NCI-H146 (cell line): ENCODE results near the gene IPO11.
"Not testable (repeated sequence)": the region's sequence is repeated elsewhere in the genome, so short reads cannot be mapped to it uniquely, and the experiment has no call there.

Experiments
- DNase-seq: peaks from one replicate; lab custom pipeline; 2025; lab: John Stamatoyannopoulos, UW

Gene IPO11

DNA sequence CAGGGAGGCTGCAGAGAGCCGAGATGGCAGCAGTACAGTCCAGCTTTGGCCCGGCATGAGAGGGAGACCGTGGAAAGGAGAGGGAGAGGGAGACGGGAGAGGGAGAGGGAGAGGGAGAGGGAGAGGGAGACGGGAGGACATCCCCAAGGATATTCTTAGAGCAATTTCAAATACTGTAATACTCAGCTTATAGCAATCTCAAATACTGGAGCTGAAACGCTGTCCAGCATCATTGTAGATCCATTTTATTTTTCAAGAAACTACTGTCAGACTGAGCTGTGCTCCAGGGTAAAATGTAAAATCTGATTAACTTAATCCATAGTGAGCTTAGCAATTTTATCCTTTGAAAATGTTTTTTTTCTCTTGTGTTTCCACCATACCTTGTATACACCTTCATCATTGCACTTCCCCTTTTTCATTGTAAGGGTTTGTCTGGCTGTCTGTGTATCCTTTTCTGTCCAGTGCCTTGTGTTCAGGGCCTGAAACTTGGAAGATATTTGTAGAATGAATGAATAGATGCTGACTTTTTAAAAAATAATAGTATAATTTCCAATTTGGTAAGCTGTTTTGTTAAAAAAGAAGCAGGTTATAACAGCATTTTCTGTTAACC lies 102.1 kb downstream of the IPO11 start:
- DNase-seq, result no peak

DNA sequence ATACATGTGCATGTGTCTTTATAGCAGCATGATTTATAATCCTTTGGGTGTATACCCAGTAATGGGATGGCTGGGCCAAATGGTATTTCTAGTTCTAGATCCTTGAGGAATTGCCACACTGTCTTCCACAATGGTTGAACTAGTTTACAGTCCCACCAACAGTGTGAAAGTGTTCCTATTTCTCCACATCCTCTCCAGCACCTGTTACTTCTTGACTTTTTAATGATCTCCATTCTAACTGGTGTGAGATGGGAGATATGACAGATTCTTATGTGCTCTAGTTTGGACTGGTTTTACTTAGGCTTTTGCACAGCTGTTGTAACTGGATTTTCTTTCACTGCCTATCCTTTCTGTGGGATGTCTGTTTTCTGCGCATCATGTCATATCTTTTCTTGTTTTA lies 108.2 kb downstream of the IPO11 start:
- not testable (repeated sequence) for DNase-seq

DNA sequence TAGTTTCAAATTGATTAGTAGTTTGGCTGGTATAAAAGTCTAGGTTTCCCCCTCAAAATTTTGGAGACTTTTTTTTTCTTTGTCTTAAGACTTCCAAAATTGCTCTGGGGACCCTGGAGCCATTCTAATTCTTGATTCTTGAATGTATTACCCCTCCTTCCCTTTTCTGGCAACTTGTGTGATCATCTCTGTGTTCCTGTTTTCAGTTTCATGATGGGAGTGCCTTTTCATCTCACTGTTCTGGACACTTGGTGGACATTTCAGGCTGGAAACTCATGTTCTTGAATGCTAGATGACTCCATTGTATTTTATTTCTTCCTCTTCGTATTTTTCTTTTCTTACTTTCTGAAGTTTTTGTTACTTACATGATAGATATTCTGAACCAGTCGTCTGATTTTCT lies 108.8 kb downstream of the IPO11 start:
- DNase-seq, result no peak

DNA sequence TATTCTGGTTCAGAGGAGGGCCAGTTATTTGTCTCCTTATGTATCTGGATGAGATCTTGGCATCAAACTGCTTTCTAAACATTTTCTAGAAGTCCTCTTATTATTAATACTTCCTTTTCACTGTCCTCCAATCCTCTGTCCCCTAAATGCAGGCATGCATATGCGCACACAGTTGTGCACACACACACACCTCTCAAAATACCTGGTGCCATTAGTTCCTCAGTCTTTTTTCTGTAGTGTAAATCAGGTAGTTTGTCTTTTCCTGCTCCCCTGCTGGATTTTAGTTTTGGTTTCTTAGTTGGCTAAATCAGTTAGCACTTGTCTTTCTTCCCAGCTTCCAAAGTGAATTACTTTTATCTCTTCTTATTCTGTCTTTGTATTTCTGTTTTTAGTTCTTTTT lies 110.2 kb downstream of the IPO11 start:
- no peak for DNase-seq

DNA sequence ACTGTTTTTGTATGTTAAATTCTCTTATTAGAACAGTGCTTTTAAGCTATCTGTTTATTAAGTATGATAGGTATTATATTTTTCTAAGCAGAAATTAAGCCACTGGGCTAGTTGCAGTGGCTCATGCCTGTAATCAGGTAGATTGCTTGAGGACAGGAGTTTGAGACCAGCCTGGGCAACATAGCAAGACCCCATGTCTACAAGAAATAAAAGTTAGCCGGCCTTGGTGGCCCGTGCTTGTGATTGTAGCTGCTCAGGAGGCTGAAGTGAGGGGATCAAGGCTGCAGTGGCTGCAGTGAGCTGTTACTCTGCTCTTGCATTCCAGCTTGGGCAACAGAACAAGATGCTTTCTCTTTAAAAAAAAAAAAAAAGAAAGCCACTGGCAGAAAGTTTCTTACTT lies 121.0 kb downstream of the IPO11 start:
- no peak for DNase-seq

DNA sequence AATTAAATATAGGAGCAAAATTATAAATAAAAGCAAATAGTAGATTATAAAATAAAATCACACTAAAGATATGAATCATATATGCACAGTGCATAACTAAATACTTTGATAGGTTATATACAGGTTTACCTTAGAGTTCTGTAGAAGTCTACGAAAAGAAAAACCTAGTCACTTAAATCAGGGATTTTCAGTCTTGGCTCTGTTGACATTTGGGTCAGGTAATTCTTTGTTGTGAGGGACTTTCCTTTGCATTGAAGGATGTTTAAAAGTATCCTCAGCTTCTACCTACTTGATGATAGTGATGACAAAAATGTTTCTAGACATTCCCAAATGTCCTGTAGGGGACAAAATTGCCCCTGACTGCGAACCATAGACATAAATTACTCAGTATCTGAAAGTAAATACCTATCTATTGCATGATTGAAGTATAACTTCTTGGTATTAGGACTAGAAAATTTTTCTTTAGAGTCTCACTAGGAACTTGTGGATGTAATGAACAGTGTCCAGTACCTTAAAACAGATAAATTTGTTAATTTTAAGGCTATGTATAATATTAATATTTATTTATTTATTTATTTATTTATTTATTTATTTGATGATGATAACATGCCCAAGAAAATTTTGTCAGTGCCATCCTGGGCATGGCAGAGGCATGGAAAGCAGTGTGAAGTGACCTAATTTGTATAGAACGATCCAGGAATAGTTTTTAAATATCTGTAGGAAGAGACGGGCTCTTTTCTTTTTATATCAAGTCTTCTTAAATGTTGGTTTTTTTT lies 122.1 kb downstream of the IPO11 start:
- no peak for DNase-seq

DNA sequence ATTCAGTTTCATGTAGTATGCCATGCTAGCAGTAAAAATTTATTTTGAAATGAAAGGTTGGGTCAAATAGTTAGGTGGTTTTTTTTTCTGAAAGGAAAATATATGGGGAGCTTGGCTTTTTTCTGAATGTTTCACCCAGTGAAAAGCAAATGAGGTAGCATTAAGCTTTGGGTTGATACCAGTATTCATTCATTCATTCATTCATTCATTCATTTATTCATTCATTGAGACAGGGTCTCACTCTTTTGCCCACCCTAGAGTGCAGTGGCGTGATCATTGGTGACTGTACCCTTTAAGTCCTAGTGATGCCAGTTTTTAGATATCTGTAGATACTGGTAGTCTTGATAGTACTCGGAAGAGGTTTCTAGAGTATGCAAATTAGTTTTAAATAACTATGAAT lies 123.7 kb downstream of the IPO11 start:
- DNase-seq, result no peak

DNA sequence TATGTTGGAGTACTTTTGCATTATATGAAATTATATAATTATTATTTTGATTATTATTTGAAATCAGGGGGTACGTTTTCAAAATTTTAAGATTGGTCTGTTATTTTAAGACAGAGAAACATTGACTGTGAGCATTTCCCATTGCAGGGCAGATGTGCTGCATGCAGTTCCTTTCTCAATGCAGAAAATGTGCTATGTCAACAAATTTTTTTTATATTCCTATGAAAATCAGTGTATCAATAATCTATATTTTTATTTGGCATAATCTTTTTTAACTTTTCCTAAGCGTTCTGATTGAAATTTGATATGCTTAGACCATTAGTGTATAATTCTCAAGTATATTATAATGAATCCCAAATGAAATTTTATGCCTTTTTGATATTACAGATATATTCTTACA lies 124.2 kb downstream of the IPO11 start:
- DNase-seq, result no peak

DNA sequence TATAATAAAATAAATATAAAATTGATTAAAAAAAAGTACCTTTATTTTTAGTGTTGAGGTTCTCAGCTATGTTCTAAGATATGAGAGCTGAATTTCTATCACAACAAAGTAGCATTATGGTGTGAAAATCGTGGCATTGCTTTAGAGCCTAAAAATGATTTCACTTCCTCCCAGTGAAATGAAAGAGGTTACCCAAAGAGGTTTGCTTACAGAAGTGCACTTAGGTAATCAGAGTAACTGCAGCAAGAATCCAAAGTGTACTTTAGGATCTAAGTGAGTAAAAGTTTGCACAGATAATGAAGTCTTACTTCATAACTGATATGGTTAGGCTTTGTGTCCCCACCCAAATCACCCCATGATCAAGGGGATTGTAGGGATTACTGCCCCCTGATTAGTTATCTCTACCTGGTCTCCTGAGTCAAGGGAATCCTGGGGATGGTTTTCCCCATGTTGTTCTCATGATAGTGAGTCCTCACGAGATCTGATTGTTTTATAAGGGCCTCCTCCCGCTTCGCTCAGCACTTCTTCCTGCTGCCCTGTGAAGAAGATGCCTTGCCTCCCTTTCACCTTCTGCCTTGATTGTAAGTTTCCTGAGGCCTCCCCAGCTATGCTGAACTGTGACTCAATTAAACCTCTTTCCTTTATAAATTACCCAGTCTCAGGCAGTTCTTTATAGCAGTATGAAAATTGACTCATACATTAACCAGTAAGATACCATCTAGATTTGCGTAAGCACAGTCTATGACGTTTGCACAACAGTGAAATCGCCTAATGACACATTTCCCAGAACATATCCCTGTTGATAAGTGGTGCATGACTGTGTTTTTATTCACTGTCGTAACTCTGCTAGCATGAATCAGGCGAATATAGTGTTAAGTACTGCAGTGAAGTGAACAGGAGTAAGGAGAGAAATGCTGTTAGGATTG lies 125.7 kb downstream of the IPO11 start:
- DNase-seq, result no peak

DNA sequence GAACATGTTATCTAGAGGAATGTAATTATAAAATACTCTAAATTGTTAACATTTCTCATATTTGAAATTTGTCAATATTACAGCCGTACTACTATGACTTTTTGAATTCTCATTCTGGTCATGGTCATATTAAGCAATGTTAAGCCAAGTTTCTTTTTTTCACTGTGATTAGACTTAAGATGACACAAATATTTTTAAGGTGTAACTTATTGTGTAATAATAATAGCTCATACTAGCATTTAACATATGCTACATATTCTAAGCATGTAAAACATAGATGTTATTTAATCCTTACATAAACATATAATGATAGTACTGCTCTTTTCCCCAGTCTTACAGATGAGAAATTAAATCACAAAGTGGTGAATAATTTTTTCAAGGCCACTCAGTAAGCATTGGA lies 130.2 kb downstream of the IPO11 start:
- DNase-seq, result no peak

DNA sequence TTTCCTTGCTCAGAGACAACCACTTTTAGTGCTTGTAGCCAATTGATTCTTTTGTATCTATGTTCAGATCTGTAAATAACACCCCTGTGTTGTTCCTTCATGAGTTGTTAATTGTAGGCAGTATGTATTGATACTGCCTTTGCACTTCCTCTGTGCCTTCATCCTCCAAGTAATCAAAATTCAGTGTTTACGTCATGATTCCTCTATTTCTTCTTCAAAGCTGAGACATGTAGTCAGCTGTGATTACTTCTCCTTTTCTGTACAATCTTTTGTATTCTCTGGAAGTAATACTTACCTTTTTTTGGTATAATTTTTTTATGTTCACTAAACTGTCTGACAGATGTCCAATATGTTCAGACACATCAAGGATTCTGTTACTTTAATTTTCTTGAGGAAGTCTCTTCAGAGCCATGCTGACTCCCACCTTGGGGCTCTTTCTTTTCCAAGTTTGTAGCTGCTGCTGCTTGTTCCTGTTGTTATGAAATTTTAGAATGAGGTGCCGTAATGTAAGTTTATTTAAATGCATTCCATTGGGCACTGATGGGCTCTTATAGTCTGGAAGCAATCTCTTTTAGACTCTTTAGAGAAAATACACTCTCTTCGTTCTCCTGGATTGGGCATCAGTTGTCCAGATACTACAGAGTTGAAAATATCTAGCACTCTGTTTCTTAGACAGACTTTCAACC lies 135.5 kb downstream of the IPO11 start:
- DNase-seq, result no peak

DNA sequence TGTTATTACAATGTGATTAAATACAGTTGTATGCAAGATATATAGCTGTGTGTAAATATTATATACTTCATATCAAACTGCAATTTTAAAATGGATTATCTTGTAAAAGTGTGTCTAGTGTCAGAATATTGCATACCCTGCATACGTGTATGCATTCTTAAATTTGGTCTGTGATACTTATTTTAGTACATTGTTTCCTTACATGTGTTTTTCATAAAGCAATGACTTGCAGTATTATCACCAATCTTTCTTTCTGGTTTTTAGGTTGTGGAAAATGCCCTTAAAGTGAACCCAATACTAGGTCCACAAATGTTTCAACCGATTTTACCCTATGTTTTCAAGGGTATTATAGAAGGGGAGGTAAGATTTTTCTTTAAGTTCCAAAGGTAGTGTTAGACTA lies 137.5 kb downstream of the IPO11 start:
- DNase-seq, result no peak

DNA sequence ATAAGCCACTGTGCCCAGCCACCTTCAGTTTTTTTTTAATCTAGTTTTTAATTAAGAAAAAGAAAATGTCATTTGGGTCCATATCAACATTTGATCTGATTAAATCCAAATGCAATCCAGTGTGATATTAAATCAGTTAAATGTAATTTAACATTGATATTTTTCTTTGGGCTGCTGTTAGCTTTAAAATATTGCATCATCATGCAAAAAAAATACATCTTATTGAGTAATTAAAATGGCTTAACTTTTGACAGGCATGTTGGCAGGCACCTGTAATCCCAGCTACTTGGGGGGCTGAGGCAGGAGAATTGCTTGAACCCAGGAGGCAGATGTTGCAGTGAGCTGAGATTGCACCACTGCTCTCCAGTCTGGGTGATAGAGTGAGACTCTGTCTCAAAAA lies 143.4 kb downstream of the IPO11 start:
- DNase-seq, result no peak

DNA sequence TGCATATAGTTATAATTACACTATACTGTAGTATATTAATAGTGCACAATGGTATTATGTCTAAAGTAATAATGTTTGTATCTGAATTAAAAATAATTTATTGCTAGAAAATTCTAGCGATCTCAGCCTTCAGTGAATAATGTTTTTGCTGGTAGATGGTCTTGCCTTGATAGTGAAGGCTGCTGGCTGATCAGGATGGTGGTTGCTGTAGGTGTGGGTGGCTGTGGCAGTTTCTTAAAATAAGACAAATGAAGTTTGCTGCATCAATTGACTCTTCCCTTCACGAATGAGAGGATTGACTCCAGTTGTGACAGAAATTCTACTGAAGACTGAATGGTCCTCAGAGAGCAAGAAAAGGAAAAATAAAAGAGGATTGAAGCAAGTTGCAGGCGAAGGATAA lies 146.4 kb downstream of the IPO11 start:
- no peak for DNase-seq

DNA sequence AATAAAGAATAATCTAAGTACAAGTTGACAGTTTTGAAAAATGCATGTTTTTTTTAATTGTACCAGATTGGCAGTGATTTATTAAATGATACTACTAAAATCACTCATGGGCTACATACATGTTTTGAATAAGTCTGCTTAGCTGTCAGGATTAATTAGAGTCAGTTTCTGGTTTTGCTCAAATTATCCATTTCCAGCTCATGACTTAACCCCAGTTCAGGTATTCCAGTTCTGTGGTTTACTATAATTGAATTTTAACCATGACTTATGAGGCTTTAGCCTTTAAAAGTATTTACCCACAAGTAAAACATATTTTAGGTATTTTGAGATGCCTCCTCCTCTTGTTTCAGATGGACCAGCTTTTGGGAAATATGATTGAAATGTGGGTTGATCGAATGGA lies 148.2 kb downstream of the IPO11 start:
- DNase-seq, result no peak

DNA sequence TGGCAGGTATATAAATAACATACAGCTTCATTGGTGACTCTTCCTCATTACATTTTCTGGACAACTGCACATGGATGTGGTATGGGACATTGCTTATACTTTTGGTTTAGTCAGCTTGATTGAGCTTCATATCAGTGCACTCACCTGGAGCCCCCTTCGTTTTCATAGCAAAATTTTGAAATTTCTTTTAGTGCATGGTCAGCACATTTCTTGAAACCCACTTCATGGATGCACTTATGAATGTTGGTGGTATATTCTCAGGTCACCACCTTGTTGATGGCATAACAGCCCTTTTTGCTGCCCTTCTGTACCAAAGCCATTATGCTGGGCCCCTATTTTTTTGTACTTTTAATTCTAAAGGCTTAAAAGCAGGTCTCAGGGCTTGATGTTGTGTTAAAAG lies 149.3 kb downstream of the IPO11 start:
- no peak for DNase-seq

DNA sequence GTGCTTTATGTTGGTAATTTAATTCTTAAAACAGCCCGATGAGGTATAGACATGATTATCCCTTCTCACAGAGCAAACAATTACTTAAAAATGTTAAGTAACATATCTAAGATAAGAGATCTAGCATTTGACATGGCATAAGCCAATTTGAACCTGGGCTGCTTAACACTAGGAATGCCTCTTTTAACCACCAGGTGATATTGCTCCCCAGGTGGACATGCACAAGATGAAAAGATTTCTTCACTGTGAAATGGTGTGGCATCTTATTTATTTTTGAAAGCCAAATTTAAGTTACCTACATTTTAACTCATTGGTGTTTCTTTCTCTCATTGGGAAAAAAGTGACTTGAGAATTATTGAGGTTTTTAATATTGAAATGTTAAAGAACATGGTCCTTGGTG lies 150.3 kb downstream of the IPO11 start:
- no peak for DNase-seq

DNA sequence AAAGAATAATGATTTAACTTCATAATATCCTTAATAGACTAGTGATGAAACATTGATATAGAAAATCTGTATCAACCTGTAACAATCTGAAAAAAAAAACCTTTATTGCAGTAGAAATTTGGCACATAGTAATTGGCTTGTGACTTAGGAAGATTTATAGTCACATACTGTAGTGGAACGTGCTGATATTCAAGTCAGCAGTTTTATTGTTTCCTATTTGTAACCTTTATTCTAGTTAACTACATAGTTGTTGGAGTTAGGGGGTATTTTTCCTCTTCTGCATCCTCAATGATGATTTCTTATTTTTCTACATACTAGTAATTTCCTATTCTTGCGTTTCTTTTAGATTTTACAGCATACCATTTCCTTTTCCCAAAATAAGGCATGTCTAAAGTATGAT lies 151.5 kb downstream of the IPO11 start:
- DNase-seq, result no peak

DNA sequence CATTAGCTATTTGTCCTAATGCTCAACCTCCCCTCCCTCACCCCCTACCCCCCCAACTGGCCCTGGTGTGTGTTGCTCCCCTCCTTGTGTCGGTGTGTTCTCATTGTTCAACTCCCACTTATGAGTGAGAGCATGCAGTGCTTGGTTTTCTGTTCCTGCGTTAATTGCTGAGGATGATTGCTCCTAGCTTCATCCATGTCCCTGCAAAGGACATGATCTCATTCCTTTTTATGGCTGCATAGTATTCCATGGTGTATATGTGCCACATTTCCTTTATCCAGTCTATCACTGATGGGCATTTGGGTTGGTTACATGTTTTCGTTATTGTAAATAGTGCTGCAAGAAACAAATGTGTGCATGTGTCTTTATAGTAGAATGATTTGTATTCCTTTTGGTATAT lies 153.2 kb downstream of the IPO11 start:
- not testable (repeated sequence) for DNase-seq

DNA sequence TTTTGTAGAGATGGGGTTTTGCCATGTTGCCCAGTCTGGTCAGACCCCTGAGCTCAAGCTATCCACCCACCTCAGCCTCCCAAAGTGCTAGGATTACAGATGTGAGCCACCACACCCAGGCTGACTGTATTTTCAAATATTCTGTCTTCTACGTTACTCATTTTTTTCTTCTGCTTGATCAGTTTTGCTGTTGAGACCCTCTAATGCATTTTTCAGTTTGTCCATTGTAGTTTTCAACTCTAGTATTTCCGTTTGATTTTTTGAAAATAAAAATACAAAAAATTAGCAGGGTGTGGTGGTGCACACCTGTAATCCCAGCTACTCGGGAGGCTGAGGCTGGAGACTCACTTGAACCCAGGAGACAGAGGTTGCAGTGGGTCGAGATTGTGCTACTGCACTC lies 155.6 kb downstream of the IPO11 start:
- DNase-seq, result no peak

DNA sequence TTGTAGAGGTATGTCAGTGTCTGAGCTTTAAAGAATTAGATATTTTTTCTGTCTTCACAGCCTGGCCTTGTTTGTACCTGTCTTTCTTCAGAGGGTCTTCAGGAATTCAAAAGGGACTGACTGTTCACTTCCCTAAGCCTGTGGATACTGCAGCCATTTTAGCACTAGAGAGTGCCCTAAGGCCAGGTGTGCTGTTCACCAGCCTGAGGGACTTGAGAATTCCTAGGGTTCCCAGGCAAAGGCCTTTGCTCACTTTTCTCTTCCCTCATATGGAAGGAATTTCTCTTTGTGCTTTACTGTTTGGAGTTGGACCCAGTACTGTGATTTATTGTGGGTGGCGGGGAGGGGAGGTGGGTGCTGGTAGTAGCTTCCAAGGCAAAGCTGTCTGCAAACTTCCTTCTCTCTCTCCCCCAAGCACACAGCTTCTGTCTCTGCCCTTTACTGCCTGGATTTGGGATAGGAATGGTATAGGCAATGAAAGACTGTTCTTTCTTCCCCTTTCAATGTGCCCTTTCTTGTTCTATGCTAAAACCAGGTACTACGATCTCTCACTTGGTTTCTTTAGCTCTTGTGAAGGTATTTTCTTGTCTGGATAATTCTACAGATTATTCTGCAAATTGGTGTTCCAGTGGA lies 156.4 kb downstream of the IPO11 start:
- no peak for DNase-seq

DNA sequence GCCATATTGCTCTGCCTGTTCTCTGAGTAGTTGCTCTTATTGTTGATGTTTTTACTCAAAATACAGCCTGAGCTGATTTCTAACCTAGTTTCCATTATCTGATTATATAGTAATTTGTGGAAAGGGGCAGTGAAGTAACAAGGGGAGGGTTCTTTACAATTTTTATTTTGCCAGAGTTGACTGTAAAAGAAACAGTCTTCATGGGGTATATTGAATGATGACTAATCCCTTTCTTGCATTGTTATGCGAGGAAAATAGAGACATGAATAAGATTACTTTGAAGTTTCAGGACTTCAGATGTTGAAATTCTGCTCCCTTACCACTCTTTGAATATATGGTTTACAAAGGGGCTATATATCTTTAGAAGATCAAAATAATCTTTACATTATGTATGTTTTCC lies 156.9 kb downstream of the IPO11 start:
- DNase-seq, result no peak
